KMS-11 (cell line): Measurements from ENCODE around the gene NT5DC2.
"Not testable (repeated sequence)": the region's sequence is repeated elsewhere in the genome, so short reads cannot be mapped to it uniquely, and the experiment has no call there.

Experiments
- H2AFZ ChIP-seq: fragments of 200-600 bp; sonication (generic); 2 replicates; pipeline ENCODE4 v1.6.1; 2016; ENCODE audit warnings: antibody characterized with exemption, mixed run types, low read depth
- H3K27ac ChIP-seq: fragments of 200-600 bp; sonication (generic); 2 replicates; pipeline ENCODE4 v1.6.1; 2016; ENCODE audit warnings: mild to moderate bottlenecking, mixed run types
- H3K27me3 ChIP-seq: fragments of 200-600 bp; sonication (generic); 2 replicates; pipeline ENCODE4 v1.6.1; 2017; ENCODE audit warnings: mild to moderate bottlenecking, low read depth, mixed run types, moderate library complexity; ENCODE audit not compliant: insufficient read depth
- H3K36me3 ChIP-seq: fragments of 200-600 bp; sonication (generic); 2 replicates; pipeline ENCODE4 v1.6.1; 2017; ENCODE audit warnings: mild to moderate bottlenecking, mixed run types; ENCODE audit not compliant: insufficient read depth
- H3K4me1 ChIP-seq: fragments of 200-600 bp; sonication (generic); 2 replicates; pipeline ENCODE4 v1.6.1; 2016; ENCODE audit warnings: mild to moderate bottlenecking, low read depth, mixed run types; ENCODE audit not compliant: poor library complexity, severe bottlenecking
- H3K4me2 ChIP-seq: fragments of 200-600 bp; sonication (generic); 2 replicates; pipeline ENCODE4 v1.7.0; 2016; ENCODE audit warnings: mild to moderate bottlenecking, mixed run types
- H3K4me3 ChIP-seq: fragments of 200-600 bp; sonication (generic); IDR thresholded peaks from 2 replicates; pipeline ENCODE4 v1.6.1; 2017; ENCODE audit warnings: low read depth, low read length, mixed read lengths; ENCODE audit not compliant: insufficient read depth
- H3K79me2 ChIP-seq: fragments of 200-600 bp; sonication (generic); 2 replicates; pipeline ENCODE4 v1.6.1; 2016; ENCODE audit warnings: low read depth, mixed run types; ENCODE audit not compliant: insufficient read depth
- H3K9ac ChIP-seq: fragments of 200-600 bp; sonication (generic); 2 replicates; pipeline ENCODE4 v1.6.1; 2016; ENCODE audit warnings: mild to moderate bottlenecking, mixed run types
- H4K20me1 ChIP-seq: fragments of 200-600 bp; sonication (generic); 2 replicates; pipeline ENCODE4 v1.6.1; 2016; ENCODE audit warnings: mild to moderate bottlenecking, mixed run types; ENCODE audit not compliant: insufficient read depth
- CTCF ChIP-seq: fragments of 200-600 bp; sonication (generic); conservative IDR thresholded peaks from 2 replicates; pipeline ENCODE4 v1.6.1; 2017; ENCODE audit warnings: low read depth, mild to moderate bottlenecking, antibody characterized with exemption, low read length, moderate library complexity, mixed read lengths

NT5DC2 gene

DNA sequence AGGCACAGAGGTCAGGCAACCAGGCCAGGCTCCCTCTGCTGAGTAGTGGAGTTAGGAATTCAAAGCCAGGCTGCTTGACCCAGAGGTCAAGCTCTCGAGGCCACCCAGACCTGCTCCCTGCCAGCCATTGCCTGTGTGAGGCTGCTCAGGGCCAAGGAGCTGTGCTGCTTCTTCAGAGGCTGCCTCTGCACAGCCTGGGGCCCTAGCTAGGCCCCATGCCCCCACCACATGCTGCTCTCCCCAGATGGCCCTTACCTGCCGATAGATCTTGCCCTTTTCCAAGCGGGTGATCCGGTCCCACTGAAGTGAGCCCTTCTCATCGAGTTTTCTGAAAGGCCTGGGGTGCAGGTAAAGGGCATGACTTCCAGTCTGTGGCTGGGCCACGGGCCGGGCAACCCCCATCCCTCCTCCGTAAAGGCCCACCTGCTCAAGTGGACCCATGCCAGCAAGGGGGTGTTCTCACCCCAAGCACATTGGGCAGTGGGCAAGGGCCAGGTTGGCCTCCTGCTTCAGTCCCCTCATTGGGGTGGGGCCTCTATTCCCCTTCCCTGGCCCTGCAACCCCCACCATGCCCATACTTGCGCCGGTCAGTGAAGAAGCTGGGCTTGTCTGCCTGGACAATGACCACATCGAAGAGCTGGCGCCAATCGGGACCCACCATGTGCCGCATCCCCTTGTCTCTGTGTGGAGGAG, 6.5 kb downstream of the NT5DC2 start:
- no peak for TF ChIP-seq CTCF
- Histone ChIP-seq H2AFZ (no peak overlapping the region), H4K20me1 (no peaks in the 10 kb centered on the region), H3K4me1 (no peaks in the 10 kb centered on the region), H3K9ac (no peak overlapping the region), H3K27ac (no peak overlapping the region), H3K4me3 (no peak overlapping the region), H3K36me3 (no peaks in the 10 kb centered on the region), H3K27me3 (no peaks in the 10 kb centered on the region), H3K79me2 (0 out of 2 replicates have a peak, but pooled peaks cover under 1% of the 10 kb centered on the region), H3K4me2 (no peak overlapping the region)

- not testable (repeated sequence) for H4K20me1 ChIP-seq, H3K27me3 ChIP-seq, H3K79me2 ChIP-seq, H3K4me2 ChIP-seq, H3K36me3 ChIP-seq, H3K9ac ChIP-seq, H3K4me3 ChIP-seq, H3K4me1 ChIP-seq, H3K27ac ChIP-seq, H2AFZ ChIP-seq
Measured at GRCh38 chr3:52526671-52527038, 7.0 kb downstream of the NT5DC2 start.

GRCh38 chr3:52525680-52526561, 7.7 kb downstream of the NT5DC2 start:
- Histone ChIP-seq H3K27me3 (no peaks in the 10 kb centered on the region), H3K4me1 (no peaks in the 10 kb centered on the region), H3K4me2 (no peak overlapping the region), H4K20me1 (no peaks in the 10 kb centered on the region), H3K27ac (no peak overlapping the region), H3K36me3 (no peaks in the 10 kb centered on the region), H3K4me3 (no peak overlapping the region), H2AFZ (no peak overlapping the region), H3K9ac (no peak overlapping the region), H3K79me2 (no peaks in the 10 kb centered on the region)
- TF ChIP-seq CTCF: no peak

- H3K27ac ChIP-seq: no peak overlapping the region
- no peaks in the 10 kb centered on the region for H3K4me1 ChIP-seq
- no peaks in the 10 kb centered on the region for H4K20me1 ChIP-seq
- no peaks in the 10 kb centered on the region for H3K36me3 ChIP-seq
- no peaks in the 10 kb centered on the region for H3K79me2 ChIP-seq
- H3K4me3 ChIP-seq: no peak overlapping the region
- no peak for TF ChIP-seq CTCF
- H3K9ac ChIP-seq: no peak overlapping the region
- H3K27me3 ChIP-seq: no peaks in the 10 kb centered on the region
- no peak overlapping the region for H2AFZ ChIP-seq
- no peak overlapping the region for H3K4me2 ChIP-seq
Measured at GRCh38 chr3:52524752-52525679, 8.6 kb downstream of the NT5DC2 start.
